Stimulated activated memory B cell treated with anti-CD40 and anti-IgM and Interleukin-4, amounts not matched to agents 10 μg/mL and 1 μg/mL and 100 μg/mL, for 72 hours (primary cell): Measurements from ENCODE around the gene G6PC1.

Experiments used
- ATAC-seq: fragments of 150-1000 bp; cut with Tn5 transposase; 2 replicates; pipeline ENCODE4 v1.10.0; 2021
- H3K27ac Mint-ChIP-seq: one replicate; pipeline ENCODE4 v1.8.0; 2022; ENCODE audit warnings: mild to moderate bottlenecking, mixed read lengths
- H3K27me3 Mint-ChIP-seq: one replicate; pipeline ENCODE4 v1.8.0; 2022; ENCODE audit warnings: mixed read lengths
- H3K36me3 Mint-ChIP-seq: one replicate; pipeline ENCODE4 v1.8.0; 2022; ENCODE audit warnings: mixed read lengths
- H3K4me1 Mint-ChIP-seq: one replicate; pipeline ENCODE4 v1.8.0; 2022; ENCODE audit warnings: mixed read lengths
- H3K4me3 Mint-ChIP-seq: one replicate; pipeline ENCODE4 v1.8.0; 2022; ENCODE audit warnings: mild to moderate bottlenecking, moderate library complexity, mixed read lengths
- H3K9me3 Mint-ChIP-seq: one replicate; pipeline ENCODE4 v1.8.0; 2022; ENCODE audit warnings: mixed read lengths

Gene G6PC1

GRCh38 chr17:42937712-42938596, 37.4 kb downstream of the G6PC1 start:
- H3K4me1 Mint-ChIP-seq = peaks cover 4% of the 10 kb centered on the region
- no peak overlapping the region for H3K27ac Mint-ChIP-seq
- no peaks in the 10 kb centered on the region for H3K36me3 Mint-ChIP-seq
- no peaks in the 10 kb centered on the region for H3K9me3 Mint-ChIP-seq
- no peak overlapping the region for H3K4me3 Mint-ChIP-seq
- ATAC-seq = peak; percentile 51
- no peaks in the 10 kb centered on the region for H3K27me3 Mint-ChIP-seq

DNA sequence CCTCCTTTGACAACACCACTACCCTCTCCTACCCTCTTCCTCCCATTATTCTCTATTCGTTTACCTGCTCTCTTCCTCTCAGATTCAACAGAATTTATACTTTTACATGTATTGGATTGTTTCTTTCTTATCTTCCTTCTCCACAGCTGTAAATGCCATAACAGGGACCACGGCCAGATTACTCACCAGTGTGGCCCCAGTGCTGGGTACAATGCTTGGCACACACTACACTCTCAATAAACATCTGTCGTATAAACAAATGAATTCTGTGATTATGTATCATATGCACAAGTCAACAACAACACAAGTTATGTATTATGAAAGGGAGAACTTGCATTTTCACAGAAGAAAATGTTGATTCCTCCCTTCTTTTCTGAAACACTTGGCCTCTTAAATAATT, 43.6 kb downstream of the G6PC1 start:
- ATAC-seq = no peak
- peaks cover 11% of the 10 kb centered on the region for H3K36me3 Mint-ChIP-seq
- H3K4me1 Mint-ChIP-seq = no peaks in the 10 kb centered on the region
- no peaks in the 10 kb centered on the region for H3K27me3 Mint-ChIP-seq
- H3K4me3 Mint-ChIP-seq = no peak overlapping the region
- H3K9me3 Mint-ChIP-seq = no peaks in the 10 kb centered on the region
- no peak overlapping the region for H3K27ac Mint-ChIP-seq

DNA sequence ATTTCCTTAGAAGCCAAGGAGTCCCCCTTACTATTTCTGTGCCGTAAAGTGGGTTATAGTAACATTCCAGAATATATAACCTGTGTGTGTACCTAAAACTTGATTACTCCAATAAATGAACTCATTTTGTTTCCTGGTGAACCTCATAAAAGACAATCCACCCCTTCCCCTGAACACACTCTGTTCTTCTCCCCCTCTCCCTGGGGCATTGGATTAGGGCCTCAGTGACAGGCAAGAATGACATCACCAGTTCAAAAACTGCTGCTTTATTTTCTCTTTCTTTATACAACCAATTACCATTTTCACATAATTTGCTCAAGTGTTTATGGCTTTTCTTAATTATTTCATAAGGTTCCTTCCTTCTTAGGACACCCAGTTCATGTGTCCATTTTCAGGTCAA, 46.2 kb downstream of the G6PC1 start:
- Mint-ChIP-seq H3K27ac (no peak overlapping the region), H3K27me3 (no peaks in the 10 kb centered on the region), H3K36me3 (peaks cover 34% of the 10 kb centered on the region), H3K4me3 (no peak overlapping the region), H3K9me3 (no peaks in the 10 kb centered on the region), H3K4me1 (no peaks in the 10 kb centered on the region)
- ATAC-seq = no peak

DNA sequence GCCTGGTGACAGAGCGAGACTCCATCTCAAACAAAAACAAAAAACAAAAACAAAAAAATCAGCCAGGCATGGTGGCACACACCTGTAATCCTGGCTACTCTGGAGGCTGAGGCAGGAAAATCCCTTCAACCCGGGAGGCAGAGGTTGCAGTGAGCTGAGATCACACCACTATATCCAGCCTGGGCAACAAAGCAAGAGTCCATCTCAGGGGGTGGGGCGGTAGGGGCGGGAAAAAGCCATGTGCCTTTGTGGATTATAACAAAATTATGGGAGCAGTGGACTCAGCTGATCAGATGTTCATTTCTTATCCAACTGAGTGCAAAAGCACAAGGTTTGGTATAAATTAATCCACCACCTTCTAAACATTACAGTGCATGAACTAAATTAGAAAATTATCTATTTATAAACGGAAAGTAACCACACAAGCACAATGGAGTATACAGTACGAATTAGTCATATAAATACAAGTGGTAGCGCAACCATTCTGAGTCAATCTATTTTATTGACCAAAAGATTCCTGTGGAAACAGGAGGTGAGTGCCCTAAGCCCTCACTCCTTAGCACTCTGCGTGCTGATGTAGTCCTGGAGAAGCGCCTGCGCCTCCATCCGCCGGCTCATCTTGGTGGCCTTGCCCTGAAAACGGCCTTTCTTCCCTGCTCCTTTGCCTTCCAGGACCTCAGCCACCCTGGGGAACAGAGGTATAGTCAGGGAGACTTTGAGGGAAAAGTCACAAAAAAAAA, 49.6 kb downstream of the G6PC1 start:
- H3K36me3 Mint-ChIP-seq = peaks cover 60% of the 10 kb centered on the region
- no peak overlapping the region for H3K27ac Mint-ChIP-seq
- H3K4me1 Mint-ChIP-seq = no peaks in the 10 kb centered on the region
- ATAC-seq = no peak
- no peaks in the 10 kb centered on the region for H3K27me3 Mint-ChIP-seq
- H3K9me3 Mint-ChIP-seq = no peaks in the 10 kb centered on the region
- no peak overlapping the region for H3K4me3 Mint-ChIP-seq
